NB4 (cell line): ENCODE measurements around the gene ZNF598.

Source experiments
- MYC ChIP-seq: IDR thresholded peaks from 2 replicates; pipeline ENCODE4 v1.6.1; 2011; ENCODE audit warnings: low read depth, low read length
- POLR2A ChIP-seq: IDR thresholded peaks from 2 replicates; pipeline ENCODE4 v1.6.1; 2011; ENCODE audit warnings: mild to moderate bottlenecking; ENCODE audit not compliant: insufficient read length; ENCODE audit errors: extremely low read depth
- TF ChIP-seq, protein P1 (sequence below): IDR thresholded peaks from one replicate; pipeline ENCODE4 v1.5.1; 2012; ENCODE audit warnings: low read depth, low read length

- TF ChIP-seq, protein P1, sequence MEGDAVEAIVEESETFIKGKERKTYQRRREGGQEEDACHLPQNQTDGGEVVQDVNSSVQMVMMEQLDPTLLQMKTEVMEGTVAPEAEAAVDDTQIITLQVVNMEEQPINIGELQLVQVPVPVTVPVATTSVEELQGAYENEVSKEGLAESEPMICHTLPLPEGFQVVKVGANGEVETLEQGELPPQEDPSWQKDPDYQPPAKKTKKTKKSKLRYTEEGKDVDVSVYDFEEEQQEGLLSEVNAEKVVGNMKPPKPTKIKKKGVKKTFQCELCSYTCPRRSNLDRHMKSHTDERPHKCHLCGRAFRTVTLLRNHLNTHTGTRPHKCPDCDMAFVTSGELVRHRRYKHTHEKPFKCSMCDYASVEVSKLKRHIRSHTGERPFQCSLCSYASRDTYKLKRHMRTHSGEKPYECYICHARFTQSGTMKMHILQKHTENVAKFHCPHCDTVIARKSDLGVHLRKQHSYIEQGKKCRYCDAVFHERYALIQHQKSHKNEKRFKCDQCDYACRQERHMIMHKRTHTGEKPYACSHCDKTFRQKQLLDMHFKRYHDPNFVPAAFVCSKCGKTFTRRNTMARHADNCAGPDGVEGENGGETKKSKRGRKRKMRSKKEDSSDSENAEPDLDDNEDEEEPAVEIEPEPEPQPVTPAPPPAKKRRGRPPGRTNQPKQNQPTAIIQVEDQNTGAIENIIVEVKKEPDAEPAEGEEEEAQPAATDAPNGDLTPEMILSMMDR, result no peak
- no peak for TF ChIP-seq POLR2A
- TF ChIP-seq MYC, result no peak
These were observed 46.5 kb upstream of the ZNF598 start for GRCh38 chr16:2056077-2056476.
